Dedifferentiated amniotic fluid mesenchymal stem cell (primary cell): ENCODE measurements around the gene SLAMF6.
"Not testable (repeated sequence)": the region's sequence is repeated elsewhere in the genome, so short reads cannot be mapped to it uniquely, and the experiment has no call there.

ENCODE experiments used
- DNase-seq: peaks from one replicate; pipeline ENCODE4 v3.0.0-alpha.2; 2016; ENCODE audit errors: extremely low spot score

SLAMF6 gene

DNA sequence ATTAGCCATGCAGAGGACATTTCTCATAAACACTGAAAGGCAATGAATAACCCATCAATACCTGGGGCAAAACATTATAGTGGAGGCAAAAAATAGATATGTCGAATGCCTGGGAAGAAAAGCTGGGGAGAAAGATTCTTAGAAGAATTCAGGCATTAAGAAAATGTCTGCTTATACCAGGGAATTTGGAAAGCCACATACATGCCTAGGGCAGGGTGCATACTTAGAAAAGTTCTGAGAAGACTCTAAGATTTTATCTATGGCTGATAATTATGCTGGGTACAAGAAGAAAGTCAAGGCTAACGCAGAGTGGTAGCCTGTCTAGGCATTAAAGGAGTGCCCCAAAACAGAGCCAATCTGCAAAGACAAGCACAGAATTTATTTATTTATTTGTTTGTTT, 18.4 kb downstream of the SLAMF6 start:
- no peak for DNase-seq

DNA sequence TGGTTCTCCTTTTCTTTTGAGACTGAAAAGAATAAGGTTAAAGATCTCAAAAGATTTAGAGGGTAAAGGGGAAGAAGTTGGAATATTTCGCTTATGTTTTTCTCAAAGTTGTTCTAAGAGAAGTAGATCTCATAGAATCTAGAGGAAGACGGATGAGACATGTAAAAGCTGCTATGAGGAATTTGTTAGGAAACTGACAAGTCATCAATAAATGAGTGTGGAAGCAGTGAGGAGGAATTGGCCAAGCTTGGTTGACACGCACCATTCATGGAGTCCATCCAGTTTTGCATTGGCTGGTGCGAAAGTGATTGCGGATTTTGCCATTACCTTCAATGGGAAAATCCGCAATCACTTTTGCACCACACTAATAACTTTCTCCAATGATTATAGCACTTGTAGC, 20.0 kb downstream of the SLAMF6 start:
- DNase-seq: no peak

DNA sequence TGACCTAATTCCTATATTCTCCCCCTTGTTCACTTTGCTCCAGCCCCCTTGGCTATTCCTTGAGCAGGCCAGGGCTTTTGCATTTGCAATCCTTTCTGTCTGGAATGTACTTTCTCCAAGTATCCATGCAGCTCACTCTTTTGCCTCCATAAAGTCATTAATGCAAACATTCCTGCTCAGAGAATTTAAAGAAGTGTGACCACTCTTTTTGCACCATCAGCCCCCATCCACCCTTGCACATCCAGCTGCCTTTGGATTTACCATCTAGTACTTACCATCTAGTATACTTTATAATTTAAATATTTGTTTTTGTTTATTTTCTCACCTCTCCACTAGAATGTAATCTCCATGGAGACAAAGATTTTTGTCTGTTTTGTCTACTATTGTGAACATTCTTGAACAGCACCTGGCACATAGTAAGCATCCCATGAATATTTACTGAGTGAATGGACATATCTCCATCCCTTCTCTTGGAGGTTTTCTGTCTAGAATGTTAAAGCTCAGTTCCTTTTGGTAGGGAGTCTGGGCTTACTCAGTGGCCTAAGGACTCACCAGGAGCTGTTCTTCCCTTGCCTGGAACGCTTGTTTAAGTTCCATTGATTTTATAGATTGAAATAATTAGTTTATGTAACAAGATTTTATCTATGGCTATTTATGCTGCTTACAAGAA, 22.6 kb downstream of the SLAMF6 start:
- no peak for DNase-seq

DNA sequence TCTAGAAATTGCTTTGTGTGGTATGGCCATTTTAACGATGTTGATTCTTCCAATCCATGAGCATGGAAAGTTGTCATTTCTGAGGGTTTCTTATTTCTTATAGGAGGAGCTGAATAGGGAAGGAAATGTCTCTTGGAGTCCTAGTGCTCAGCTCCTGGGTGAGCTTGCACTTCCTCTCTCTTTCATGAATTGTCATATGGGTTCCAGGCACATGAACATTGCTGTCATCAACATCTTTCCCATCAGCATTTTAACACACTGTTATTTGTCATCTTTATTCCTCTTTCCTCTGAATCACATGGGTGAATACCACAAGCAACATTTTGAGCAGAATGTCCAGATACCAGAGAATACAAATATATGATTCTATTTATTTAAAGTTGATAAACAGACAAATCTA, 23.4 kb downstream of the SLAMF6 start:
- no peak for DNase-seq

DNA sequence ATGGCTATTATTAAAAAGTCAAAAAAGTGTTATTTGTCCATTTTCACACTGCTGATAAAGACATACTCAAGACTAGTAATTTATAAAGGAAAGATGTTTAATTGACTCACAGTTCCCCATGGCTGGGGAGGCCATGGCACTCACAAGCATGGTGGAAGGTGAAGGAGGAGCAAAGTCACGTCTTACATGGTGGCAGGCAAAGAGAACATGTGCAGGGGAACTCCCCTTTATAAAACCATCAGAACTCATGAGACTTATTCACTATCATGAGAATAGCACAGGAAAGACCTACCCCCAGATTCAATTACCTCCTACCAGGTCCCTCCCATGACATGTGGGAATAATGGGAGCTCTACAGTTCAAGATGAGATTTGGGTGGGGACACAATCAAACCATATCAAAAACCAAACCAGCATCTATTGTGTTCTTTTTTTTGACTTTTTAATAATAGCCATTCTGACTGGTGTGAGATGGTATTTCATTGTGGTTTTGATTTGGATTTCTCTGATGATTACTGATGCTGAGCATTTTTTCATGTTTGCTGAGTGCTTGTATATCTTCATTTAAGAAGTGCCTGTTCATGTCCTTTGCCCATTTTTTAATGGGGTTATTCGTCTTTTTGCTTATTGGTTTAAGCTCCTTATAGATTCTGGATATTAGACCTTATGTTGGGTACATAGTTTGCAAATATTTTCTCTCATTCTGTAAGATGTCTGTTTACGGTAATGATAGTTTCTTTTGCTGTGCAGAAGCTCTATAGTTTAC, 24.6 kb downstream of the SLAMF6 start:
- not testable (repeated sequence) for DNase-seq

DNA sequence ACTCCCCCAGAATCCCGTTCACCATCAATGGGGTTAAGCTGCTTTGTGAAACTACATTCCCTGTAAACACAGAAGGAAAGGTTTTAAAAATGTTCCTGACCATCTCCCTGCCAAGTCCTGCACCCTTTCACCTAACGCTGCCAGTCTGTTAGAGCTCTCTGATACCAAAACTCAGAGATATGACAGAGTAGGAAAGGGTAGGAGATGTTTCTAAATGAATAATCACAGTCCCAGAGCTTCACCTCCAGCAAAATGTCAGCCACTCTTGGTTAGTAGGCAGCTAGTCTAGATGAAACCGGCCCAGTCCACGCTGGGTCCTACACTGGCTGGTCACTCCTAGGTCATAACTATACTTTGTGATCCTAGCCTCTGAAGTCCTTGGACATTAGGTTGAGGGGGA, 26.7 kb downstream of the SLAMF6 start:
- DNase-seq: no peak

DNA sequence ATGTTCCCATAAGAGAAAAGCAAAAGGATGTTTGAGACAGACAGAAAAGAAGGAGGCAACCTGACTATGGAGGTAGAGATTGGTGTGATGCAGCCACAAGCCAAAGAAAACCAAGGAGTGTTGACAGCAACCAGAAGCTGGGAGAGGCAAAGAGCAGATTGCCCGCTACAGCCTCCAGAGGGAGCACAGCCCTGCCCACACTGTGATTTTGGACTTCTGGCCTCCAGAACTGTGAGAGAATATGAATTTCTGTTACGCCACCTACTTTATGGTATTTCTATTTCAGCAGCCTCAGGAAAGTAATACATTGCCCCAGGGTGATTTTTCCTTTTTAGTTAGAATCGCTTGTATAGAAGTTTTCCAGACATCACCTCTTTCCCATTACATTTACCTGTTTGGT, 28.4 kb downstream of the SLAMF6 start:
- DNase-seq: no peak

DNA sequence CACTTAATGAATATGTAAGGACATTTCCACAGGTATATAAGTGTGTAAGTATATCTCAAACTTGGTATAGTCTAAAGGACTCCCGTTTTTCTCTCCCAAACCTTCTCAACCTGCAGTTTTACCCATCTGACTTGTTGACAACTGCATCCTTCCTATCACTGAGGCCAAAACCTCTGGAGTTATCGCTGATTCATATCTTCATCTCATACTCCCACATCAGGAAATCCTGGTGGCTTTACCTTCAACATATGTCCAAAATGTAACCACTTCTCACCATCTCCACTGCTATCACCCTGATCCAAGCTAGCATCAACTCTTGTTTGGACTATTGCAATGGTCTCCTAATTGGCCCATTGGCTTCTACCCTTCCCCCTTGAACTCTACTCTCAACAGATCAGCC, 30.4 kb downstream of the SLAMF6 start:
- DNase-seq: no peak

DNA sequence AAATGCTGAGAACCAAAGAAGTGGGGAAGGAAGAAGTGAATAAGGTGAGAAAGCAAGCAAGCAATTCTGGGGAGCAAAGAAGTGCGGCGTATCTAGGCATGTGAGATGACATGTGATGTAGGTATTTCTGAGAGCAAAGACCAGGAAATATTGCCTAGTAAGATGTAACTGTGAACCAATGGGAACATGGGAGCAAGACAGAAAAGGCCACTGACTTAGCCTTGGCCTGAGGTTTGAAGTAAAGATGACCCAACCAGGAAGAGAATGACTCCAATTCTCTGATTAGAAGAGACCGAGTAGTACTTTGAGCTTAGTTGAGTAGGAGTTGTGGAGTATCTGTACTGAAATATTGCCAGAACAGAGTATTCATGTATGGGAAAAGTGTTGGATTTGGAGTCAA, 31.1 kb downstream of the SLAMF6 start:
- DNase-seq: no peak

DNA sequence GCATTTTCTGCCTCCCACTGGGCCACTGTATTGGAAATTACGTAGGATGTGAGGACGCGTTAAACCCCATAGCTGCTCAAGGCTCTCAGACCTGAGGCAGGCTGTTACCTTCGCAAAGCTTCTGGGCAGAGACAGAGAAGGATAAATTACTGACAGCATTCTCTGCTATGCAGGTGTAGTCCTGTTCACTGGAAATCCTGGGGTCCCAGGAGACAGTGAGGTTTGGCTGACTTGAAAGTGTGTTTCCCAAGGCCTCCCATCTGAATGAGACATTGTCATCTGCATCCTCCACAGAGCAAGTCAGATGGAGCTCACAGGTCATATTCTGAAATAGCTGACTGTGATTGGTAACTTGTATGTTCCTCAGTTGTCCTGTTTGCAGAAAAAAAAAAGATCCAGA, 32.0 kb downstream of the SLAMF6 start:
- no peak for DNase-seq

DNA sequence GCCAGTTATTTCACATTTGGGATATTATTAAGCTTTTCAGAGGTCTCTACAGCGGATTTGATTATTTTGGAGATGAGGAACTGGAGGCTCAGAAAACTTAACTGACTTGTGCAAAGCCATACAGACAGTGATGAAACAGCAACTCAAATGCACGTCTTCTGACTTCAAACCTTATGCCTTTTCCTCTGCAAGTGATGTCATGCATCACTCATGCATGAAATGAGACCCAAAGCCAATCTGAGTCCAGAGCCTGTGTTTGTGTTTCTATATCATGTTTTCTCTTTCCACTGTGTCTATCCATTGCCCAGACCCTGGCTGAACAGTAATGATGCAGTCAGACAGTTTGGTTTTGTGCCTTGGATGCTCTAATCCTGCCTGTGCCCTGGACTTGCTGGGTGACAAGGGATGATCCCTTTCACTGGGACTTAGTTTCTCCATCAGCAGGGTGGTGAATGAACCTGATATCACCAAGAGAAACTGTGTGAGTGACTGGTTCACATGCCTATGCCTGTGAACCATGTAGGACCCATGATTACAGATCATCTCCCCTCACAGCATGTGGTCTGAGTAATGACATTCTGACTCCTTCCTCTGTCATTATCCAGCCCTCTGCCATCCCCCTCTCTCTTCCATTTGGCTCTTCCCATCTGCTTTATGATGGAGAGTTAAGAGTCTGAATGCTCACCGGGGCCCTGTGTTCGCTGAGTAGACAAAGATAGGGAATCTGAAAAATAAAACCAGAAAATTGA, 33.4 kb downstream of the SLAMF6 start:
- DNase-seq: no peak

DNA sequence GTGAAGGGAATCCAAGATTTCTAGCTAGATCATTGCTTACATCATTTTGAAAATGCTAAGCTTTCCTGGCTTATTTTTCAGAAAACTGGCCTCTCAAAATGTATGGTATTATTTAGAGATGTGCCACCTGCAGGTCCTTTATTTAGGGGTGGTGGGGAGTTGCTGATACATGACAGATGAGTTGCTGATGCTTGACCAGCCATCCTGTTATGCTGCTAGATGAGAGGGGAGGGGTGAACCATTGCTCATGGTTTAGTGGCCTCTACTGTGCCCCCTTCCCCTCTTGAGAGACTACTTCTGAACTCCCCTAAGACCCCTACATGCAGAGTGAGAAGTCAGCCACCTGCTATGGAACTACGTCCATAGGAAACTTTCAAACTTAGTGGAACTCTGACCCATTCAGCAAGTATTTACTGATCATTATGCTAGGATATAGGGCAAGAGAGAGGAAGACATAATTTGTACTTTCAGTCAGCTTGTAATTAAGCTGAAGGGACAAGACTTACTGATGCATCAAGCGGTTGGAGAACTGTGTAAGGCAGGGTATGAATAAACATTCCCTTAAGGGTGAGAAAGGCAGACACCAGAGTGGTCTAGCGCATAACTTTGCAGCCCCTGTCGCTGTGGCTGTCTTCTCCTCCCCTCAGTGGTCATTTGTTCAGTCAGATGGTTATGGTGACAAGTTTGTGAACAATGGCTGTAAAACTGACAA, 34.6 kb downstream of the SLAMF6 start:
- DNase-seq: no peak

DNA sequence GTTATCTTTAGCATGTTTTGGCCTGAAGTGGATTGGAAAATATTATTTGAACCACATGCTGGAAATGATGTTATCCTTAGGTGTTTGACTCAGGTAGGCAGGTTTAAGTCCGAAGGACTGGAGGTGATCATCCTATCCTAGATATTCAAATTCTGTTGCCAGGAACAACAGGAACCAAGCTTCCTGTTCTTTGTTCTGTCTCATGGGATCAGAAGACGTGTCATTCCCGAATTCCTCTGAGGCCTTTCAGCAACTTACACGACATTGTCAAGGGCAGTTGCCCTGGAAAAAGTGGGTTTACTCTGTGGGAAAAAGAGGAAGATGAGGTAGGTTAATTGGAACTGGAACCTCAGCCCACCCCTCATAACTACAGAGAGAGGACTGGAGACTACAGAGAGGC, 36.6 kb downstream of the SLAMF6 start:
- DNase-seq: no peak

DNA sequence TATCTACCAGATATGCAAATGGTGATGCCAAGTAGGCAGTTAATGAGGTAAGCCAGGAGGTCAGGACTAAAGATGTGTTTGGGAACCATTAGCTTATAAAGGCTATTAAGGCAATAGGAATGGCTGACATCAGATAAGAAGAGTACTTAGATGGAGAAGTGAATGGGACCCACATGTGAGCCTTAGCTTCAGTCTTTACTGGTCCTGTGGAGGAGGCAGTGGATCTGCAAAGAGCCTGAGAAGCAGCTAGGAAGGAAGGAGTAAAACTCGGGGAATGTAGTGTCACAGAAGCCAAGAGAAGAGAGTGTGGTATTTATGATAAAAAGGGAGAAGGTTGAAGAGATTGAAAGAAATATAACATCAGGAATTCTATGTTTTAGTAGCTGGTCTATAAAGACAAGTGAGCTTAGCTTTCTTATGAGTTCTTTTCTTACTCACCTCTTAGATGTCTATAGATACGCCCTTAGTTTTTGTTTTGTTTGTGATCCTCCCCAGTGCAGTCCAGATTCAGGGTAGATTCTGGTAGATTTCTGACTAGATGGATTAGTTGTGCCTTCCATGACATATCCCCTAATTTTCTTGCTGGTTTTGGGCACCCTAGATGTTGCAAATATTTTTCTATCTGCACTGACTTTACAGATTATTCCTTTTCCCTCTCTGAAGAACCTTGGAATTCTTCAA, 39.4 kb downstream of the SLAMF6 start:
- DNase-seq: no peak

DNA sequence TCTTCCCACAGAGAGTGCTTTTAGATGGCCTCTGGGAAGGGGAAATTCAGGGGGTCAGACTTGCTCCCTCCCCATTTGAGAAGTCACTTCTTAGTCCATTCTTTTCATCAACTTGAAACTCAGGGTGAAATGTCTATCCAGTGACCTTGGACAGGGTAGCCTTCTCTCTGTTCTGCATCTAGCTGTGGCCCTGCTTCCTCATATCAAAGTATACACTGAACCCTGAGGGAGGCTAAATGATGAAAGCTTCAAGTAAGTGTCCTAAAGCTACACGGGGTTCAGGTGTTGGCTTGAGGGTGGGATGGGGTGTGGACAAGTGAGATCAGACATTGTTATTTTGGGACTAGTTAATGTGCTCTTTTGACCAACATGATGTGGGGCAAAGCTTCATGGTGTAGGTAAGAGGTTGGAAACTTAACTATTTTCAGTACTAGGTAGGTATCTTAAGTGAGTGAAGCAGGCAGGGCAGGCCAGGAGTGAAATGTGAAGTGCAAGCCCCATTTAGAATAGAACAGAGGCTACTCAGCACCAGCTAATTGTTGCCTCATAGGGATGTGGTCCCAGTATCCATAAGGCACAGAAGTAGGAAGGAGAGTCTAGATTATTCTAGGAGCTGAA, 41.0 kb downstream of the SLAMF6 start:
- DNase-seq: no peak

DNA sequence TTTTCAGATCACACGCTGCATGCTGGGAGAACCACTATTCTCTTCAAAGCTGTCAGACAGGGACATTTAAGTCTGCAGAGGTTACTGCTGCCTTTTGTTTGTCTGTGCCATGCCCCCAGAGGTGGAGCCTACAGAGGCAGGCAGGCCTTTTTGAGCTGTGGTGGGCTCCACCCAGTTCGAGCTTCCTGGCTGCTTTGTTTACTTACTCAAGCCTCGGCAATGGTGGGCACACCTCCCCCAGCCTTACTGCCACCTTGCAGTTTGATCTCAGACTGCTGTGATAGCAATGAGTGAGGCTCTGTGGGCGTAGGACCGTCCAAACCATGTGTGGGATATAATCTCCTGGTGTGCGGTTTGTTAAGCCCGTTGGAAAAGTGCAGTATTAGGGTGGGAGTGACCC, 42.3 kb downstream of the SLAMF6 start:
- not testable (repeated sequence) for DNase-seq

DNA sequence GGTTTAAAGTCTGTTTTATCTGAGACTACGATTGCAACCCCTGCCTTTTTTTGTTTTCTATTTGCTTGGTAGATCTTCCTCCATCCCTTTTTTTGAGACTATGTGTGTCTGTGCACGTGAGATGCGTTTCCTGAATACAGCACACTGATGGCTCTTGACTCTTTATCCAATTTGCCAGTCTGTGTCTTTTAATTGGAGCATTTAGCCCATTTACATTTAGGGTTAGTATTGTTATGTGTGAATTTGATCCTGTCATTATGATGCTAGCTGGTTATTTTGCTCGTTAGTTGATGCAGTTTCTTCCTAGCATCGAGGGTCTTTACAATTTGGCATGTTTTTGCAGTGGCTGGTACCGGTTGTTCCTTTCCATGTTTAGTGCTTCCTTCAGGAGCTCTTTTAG, 44.0 kb downstream of the SLAMF6 start:
- DNase-seq: not testable (repeated sequence)

DNA sequence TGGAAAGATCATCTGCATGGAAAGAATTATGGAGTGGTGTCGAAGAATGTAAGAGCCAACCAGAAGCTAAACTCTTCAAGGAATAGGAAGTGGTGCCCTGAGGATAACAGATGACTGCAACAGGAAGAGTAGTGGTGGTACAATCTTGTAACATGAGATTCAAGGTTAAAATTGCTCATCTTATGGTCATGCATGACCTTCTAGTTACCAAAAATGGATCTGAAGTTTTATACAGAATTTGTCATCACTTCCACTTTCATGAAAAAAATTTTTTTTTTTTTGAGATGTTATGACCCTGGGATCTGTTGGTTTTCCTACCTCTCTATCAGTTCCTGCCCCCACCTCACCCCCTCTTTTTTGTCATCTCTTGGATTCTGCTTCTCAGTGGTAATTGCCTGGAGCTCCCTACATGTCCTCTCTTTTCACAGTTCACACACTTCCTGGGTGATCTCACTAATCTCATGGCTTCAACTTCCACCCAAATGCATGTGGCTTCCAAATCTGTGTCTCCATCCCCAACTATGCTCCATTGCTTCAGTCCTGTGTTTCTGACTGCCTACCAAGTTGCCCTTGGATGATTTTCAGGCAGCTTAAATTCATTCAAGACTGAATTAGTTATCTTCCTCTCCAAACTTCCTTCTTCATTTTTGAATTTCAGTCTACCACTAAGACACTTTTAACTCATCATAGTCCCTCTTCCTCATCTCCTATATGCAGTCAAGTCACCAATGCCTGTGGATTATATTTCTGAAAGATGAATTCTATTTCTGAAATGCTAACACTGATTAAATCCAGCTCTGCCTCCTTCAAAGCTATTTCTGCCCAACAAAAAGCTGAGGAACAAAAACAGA, 48.4 kb downstream of the SLAMF6 start:
- DNase-seq: no peak

DNA sequence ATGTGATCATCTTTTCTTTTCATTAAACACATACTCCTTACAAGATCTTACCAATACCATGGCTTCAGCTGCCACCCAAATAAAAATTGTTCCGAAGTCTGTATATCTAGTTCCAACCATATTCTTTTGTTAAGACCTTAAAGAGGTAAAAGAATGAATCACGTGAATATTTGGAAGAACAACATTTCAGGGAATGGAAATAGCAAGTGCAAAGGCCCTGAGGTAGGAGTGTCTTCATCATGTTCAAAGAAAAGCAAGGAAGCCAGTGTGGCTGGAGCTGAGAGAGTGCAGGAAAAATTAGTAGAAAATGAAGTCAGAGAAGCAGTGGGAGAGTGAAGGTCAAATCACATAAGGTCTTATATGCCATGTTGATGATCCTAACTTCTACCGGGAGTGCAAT, 50.9 kb downstream of the SLAMF6 start:
- DNase-seq: no peak

DNA sequence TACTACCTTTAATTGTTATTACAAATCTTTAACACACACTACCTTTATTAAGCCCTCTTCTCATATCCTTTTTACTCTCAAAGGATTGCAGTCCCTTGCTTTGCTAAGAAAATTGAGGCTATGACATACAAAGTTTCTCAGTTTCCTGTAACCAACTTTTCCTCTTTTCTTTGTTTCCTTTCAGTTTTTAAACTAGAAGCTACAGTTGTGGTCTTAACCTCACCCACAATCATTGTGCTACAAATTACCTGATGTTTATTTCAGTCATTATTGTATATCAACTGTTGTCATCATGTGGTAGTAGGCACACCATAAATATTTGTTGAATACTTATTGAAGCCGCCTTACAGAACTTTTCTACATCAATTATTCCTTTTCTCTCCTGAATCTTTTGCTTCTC, 51.8 kb downstream of the SLAMF6 start:
- DNase-seq: no peak
